DND-41 (cell line): ENCODE data around the gene FBF1.
A peak's percentile ranks its signal among the peaks of the same experiment; 100 is the strongest.
"Not testable (repeated sequence)": the region's sequence is repeated elsewhere in the genome, so short reads cannot be mapped to it uniquely, and the experiment has no call there.

Experiments
- ATAC-seq: fragments of 200-7000 bp; cut with Tn5 transposase; 3 replicates; pipeline ENCODE4 v1.9.1; 2021; ENCODE audit warnings: low read depth; ENCODE audit not compliant: insufficient read depth
- DNase-seq: peaks from one replicate; pipeline ENCODE4 v3.0.0-alpha.2; 2020
- H2AFZ ChIP-seq: 2 replicates; pipeline ENCODE4 v1.6.0; 2012; ENCODE audit warnings: low read depth, low read length
- H3K27ac ChIP-seq: 2 replicates; pipeline ENCODE4 v1.5.1; 2012; ENCODE audit warnings: low read length, inconsistent platforms
- H3K27me3 ChIP-seq: fragments of 200-600 bp; sonication (generic); 2 replicates; pipeline ENCODE4 v1.6.0; 2012; ENCODE audit warnings: low read length, mild to moderate bottlenecking, inconsistent platforms; ENCODE audit not compliant: insufficient read depth, poor library complexity
- H3K36me3 ChIP-seq: 2 replicates; pipeline ENCODE4 v1.5.1; 2012; ENCODE audit warnings: low read length, inconsistent platforms; ENCODE audit not compliant: insufficient read depth
- H3K4me1 ChIP-seq: 2 replicates; pipeline ENCODE4 v1.5.1; 2012; ENCODE audit warnings: mild to moderate bottlenecking, low read length; ENCODE audit not compliant: insufficient read depth
- H3K4me2 ChIP-seq: 2 replicates; pipeline ENCODE4 v1.6.0; 2012; ENCODE audit warnings: mild to moderate bottlenecking, moderate library complexity, low read length, inconsistent platforms; ENCODE audit not compliant: insufficient read depth
- H3K4me3 ChIP-seq, 2 experiments: fragments of 200-600 bp in 1 of 2; shearing (Covaris generic) in 1 of 2; 2 replicates each; pipeline ENCODE4 v1.5.1; 2012 to 2016; ENCODE audit warnings: inconsistent platforms in 2 of 2, low read length in 2 of 2, mild to moderate bottlenecking in 2 of 2, low read depth in 1 of 2, moderate library complexity in 1 of 2
- H3K79me2 ChIP-seq: 2 replicates; pipeline ENCODE4 v1.6.0; 2012; ENCODE audit warnings: low read length, inconsistent platforms; ENCODE audit not compliant: insufficient read depth
- H3K9ac ChIP-seq: 2 replicates; pipeline ENCODE4 v1.6.0; 2012; ENCODE audit warnings: low read depth, mild to moderate bottlenecking, inconsistent platforms, low read length, moderate library complexity
- H3K9me3 ChIP-seq: 2 replicates; pipeline ENCODE4 v1.5.1; 2012; ENCODE audit warnings: low read length, moderate library complexity, mild to moderate bottlenecking, inconsistent platforms; ENCODE audit not compliant: insufficient read depth, severe bottlenecking
- H4K20me1 ChIP-seq: 2 replicates; pipeline ENCODE4 v1.6.0; 2012; ENCODE audit warnings: low read length; ENCODE audit not compliant: insufficient read depth
- CTCF ChIP-seq: IDR thresholded peaks from 2 replicates; pipeline ENCODE4 v1.5.1; 2012; ENCODE audit warnings: borderline replicate concordance, low read length, moderate library complexity, mild to moderate bottlenecking; ENCODE audit not compliant: poor library complexity, severe bottlenecking; ENCODE audit errors: extremely low read depth
- EZH2 ChIP-seq: IDR thresholded peaks from 3 replicates; pipeline ENCODE4 v1.6.1; 2012; ENCODE audit warnings: borderline replicate concordance, low read depth, mild to moderate bottlenecking, moderate library complexity, low read length, inconsistent platforms; ENCODE audit not compliant: severe bottlenecking

Gene FBF1

GRCh38 chr17:75869282-75870141 lies 71.3 kb downstream of the FBF1 start:
- no peak overlapping the region for H3K4me3 ChIP-seq
- peaks cover 11% of the 10 kb centered on the region for H3K4me1 ChIP-seq
- no peak overlapping the region for H2AFZ ChIP-seq
- TF ChIP-seq CTCF, result no peak
- no peak for TF ChIP-seq EZH2
- no peak overlapping the region for H3K27ac ChIP-seq
- ATAC-seq (no peak), DNase-seq (no peak)
- H3K9ac ChIP-seq, result no peak overlapping the region
- no peaks in the 10 kb centered on the region for H3K27me3 ChIP-seq
- H3K9me3 ChIP-seq, result no peaks in the 10 kb centered on the region
- no peaks in the 10 kb centered on the region for H3K79me2 ChIP-seq
- no peaks in the 10 kb centered on the region for H3K36me3 ChIP-seq
- H3K4me2 ChIP-seq, result no peak overlapping the region
- H4K20me1 ChIP-seq, result no peaks in the 10 kb centered on the region

DNA sequence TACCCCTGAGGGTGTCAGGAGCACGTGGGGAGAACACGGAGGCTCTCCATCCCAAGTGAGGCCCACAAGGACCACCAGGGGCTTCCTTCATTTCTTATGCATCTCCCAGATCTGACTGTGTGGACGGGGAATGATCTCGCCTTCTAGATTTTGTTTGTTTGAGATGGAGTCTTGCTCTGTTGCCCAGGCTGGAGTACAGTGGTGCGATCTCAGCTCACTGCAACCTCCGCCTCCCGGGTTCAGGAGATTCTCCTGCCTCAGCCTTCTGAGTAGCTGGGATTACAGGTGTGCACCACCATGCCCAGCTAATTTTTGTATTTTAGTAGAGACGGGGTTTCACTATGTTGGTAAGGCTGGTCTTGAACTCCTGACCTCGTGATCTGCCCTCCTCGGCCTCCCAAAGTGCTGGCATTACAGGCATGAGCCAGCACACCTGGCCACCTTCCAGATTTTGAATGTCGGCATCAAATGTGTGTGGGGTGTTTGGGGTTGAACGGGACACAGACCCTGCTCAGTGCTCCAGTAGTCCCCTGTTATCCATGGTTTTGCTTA lies 72.0 kb downstream of the FBF1 start:
- H3K4me2 ChIP-seq, H2AFZ ChIP-seq, H4K20me1 ChIP-seq, H3K36me3 ChIP-seq, H3K4me3 ChIP-seq, H3K9me3 ChIP-seq, H3K79me2 ChIP-seq, H3K27ac ChIP-seq, DNase-seq, H3K27me3 ChIP-seq, H3K9ac ChIP-seq, ATAC-seq: not testable (repeated sequence)
- H3K4me1 ChIP-seq, result peaks cover 18% of the 10 kb centered on the region

- H3K4me2 ChIP-seq, result peak overlapping the region; percentile 54; the same call in 1 of the 2 replicates
Measured at GRCh38 chr17:75865404-75866188, 75.2 kb downstream of the FBF1 start.

DNA sequence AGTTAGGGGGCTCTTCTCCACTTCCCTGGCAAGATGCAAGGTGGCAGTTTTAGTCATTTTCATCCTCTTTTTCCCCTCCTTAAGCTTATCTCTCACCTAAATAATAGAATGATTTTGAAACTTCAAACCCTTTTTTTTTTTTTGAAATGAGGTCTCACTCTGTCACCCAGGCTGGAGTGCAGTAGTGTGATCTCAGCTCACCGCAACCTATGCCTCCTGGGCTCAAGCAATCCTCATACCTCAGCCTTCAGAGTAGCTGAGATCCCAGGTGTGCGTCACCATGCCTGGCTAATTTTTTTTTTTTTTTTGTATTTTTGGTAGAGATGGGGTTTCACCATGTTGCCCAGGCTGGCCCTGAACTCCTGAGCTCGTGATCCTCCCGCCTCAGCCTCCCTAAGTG lies 76.0 kb downstream of the FBF1 start:
- ATAC-seq, result peak; percentile 20
- peak overlapping the region; percentile 70 for H3K27ac ChIP-seq
- peak overlapping the region; percentile 32 for H3K9ac ChIP-seq
- peaks cover 26% of the 10 kb centered on the region for H3K4me1 ChIP-seq
- not testable (repeated sequence) for H3K36me3 ChIP-seq, H3K9me3 ChIP-seq, H4K20me1 ChIP-seq, H3K79me2 ChIP-seq, H3K27me3 ChIP-seq, H3K4me3 ChIP-seq, H2AFZ ChIP-seq
- DNase-seq, result peak; percentile 32
- H3K4me2 ChIP-seq, result peak overlapping the region; percentile 54

More at GRCh38 chr17:75865404-75866188, 75.2 kb downstream of the FBF1 start:
- not testable (repeated sequence) for H3K36me3 ChIP-seq, H4K20me1 ChIP-seq, H3K79me2 ChIP-seq, H3K9me3 ChIP-seq, DNase-seq, ATAC-seq, H3K27me3 ChIP-seq, H2AFZ ChIP-seq, H3K4me3 ChIP-seq
- peak overlapping the region; percentile 70 for H3K27ac ChIP-seq
- peak overlapping the region; percentile 32 for H3K9ac ChIP-seq
- peaks cover 26% of the 10 kb centered on the region for H3K4me1 ChIP-seq
